GM18907 (cell line): ENCODE measurements around the gene SETBP1.

ENCODE experiments used
- ATAC-seq: cut with Tn5 transposase; IDR thresholded peaks from one replicate; pipeline ENCODE4 v1.9.1; 2021; ENCODE audit warnings: mild to moderate bottlenecking, moderate library complexity; ENCODE audit not compliant: unreplicated experiment

SETBP1 gene

DNA sequence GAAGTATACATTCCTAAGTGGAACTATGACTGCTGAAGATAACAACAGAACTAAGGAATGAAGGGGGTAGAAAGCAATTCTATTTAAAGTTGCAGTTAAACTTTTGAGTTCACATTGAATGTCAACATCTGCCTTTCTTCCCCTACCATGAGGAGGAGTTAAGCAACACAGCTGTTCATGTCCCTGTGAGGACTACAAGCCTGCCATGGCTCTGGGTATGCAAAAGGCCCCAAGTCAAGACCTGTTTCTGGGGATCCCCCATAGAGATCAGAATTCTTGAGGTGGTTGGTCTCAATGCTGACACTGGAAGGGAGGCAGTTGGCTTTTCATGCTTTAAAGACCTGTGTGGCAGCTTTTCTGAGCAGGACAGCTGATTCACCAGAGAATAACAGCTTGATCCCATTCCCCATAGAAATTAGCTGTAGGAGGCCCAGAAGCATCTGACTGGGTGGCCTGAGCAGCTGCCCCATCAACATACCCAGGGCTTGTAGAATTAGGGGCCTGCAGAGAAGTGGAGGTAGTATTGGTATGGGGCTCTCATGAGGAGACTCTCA lies 131.0 kb downstream of the SETBP1 start:
- ATAC-seq: no peak

DNA sequence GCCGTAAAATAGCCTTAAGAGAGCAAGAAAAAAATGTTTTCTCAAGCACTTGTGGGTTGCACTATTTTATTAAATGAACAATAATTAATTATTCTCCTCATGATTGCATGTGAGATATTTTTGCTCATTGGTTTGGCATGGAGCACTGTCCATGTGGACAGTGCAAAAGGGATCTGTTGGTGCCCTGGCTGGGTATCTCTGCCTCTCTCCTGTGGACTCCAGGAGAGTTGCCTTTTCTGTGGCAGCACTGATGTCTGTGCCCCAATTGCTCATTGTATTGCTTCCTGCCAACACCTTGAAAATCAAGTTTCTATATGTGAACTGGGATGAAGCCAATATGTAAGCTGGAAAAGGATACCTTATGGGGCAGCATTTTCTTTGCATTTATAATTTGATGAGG lies 131.7 kb downstream of the SETBP1 start:
- no peak for ATAC-seq

GRCh38 chr18:44813586-44813985 lies 132.9 kb downstream of the SETBP1 start:
- no peak for ATAC-seq

DNA sequence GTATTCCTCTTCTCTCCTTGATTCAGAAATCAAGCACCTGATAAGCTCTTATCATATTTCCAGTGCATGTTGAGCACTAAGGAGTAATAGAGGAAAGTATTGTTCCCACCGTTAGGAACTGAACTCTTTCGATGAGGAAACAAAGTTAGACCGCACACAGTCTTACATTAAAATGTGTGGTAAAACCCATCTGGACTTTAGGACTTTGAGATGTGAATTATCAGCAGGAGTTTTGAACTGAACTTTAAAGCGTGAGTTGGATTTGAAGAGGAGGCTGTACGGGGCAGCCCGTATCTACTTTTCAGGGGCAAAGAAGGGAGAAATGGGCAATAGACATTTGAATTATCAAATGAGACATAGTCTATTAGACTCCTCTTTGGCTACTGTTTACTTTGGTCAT lies 134.4 kb downstream of the SETBP1 start:
- ATAC-seq: no peak

DNA sequence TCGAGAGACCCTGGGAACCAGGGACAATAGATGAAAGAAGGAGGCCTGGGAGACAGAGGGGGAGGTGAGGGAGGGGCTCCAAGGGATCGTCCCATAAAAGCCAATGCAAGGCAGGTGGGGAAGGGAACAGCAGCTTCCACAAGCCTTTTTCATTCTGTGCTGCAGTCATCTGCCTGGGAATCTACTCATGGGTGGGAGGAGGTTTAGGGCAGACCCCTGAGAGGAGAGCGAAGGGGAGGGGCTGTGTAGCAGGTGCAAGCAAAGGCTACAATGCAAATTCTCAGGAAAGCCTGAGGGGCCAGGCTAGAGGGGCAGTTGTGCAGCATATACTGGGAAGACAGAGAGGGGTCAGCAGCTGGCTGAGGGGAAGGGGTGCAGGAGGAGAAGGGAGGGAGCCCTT lies 135.4 kb downstream of the SETBP1 start:
- ATAC-seq: no peak

GRCh38 chr18:44816477-44816876 lies 135.8 kb downstream of the SETBP1 start:
- ATAC-seq: no peak

GRCh38 chr18:44817831-44818473 lies 137.3 kb downstream of the SETBP1 start:
- no peak for ATAC-seq

- no peak for ATAC-seq
Observed at GRCh38 chr18:44818668-44819403, 138.1 kb downstream of the SETBP1 start.

GRCh38 chr18:44819944-44820510 lies 139.3 kb downstream of the SETBP1 start:
- ATAC-seq: no peak

DNA sequence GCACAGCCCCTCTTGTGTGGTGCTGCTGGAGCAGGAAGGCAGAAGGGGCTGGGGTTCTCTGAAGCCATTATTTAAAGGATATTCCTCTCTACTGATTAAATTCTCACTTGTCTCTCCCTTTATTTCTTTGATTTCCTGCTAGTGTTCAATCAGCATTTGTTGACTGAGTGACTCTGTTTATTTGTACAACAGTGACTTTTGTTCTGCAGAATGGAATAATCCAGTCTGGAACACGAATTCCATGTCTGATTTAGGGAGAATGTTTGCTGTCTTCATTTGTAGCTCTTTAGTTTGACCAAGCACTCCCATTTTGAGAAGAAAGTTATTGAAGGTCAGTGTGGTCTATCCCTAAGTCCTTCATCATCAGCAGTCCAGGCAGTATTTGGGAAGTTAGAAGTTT lies 141.2 kb downstream of the SETBP1 start:
- no peak for ATAC-seq

GRCh38 chr18:44823286-44823685 lies 142.6 kb downstream of the SETBP1 start:
- ATAC-seq: no peak

- ATAC-seq: no peak
Observed at GRCh38 chr18:44823782-44824181, 143.1 kb downstream of the SETBP1 start.

GRCh38 chr18:44824884-44825283 lies 144.2 kb downstream of the SETBP1 start:
- ATAC-seq: no peak

- ATAC-seq: no peak
Observed at GRCh38 chr18:44826418-44827259, 146.0 kb downstream of the SETBP1 start.

- ATAC-seq: no peak
Observed at GRCh38 chr18:44828080-44828479, 147.4 kb downstream of the SETBP1 start.

- ATAC-seq: no peak
Observed at GRCh38 chr18:44830581-44830980, 149.9 kb downstream of the SETBP1 start.

- ATAC-seq: no peak
Observed at GRCh38 chr18:44833786-44834185, 153.1 kb downstream of the SETBP1 start.

- ATAC-seq: no peak
Observed at GRCh38 chr18:44834867-44835469, 154.3 kb downstream of the SETBP1 start.

DNA sequence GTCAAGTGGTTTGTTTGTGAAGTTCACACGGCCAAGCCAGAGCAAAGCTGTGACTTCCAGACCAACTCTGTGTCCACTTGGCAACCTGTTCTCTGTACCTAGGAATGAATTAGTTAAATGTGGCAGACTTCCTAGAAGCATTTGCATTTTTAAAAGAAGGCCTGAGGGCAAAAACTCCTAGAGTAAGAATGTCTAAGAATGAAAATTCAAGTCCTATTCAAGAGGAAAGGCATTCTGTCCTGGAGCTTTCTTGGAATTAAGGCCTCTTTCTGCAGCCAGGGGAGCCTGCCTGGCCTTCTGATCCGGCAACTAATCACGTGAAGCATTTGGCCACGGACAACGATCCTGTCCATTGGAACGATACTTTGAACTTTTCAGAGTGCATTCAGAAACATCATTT lies 155.0 kb downstream of the SETBP1 start:
- ATAC-seq: no peak

DNA sequence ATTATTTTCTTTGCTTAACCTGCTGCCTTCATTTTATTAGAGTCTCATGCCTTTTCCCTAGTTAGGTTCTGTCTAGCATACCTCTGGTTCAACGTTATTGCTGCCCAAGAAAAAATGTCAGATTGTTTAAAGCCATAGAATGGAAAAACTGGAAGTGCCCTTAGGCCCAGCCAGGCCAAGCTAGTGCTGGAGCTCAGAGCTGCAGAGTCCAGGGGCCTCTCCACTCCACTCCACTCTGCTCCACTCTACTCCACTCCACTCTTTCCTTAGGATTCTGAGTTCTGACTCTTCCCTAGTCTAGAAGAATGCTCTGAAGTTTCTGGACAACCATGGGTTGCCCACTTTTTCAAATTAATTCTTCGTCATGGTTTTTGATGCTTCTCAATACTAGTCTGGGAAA lies 155.6 kb downstream of the SETBP1 start:
- no peak for ATAC-seq
